GM18519 (cell line): ENCODE measurements around the gene SERPING1.
A peak's percentile ranks its signal among the peaks of the same experiment; 100 is the strongest.
"Not testable (repeated sequence)": the region's sequence is repeated elsewhere in the genome, so short reads cannot be mapped to it uniquely, and the experiment has no call there.

ENCODE experiments used
- ATAC-seq: cut with Tn5 transposase; IDR thresholded peaks from one replicate; pipeline ENCODE4 v1.9.1; 2021; ENCODE audit warnings: mild to moderate bottlenecking, moderate library complexity; ENCODE audit not compliant: unreplicated experiment, low FRiP score

The SERPING1 gene

DNA sequence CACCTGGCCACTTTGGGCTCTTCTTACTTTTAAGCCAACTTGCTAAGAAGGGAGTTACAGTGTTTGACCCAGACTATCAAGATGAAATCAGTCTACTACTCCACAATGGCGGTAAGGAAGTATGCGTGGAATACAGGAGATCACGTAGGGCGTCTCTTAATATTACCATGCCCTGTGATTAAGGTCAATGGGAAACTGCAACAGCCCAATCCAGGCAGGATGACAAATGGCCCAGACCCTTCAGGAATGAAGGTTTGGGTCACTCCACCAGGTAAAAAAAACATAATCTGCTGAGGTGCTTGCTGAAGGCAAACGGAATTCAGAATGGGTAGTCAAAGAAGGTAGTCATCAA is 53.2 kb downstream of the SERPING1 start:
- no peak for ATAC-seq

DNA sequence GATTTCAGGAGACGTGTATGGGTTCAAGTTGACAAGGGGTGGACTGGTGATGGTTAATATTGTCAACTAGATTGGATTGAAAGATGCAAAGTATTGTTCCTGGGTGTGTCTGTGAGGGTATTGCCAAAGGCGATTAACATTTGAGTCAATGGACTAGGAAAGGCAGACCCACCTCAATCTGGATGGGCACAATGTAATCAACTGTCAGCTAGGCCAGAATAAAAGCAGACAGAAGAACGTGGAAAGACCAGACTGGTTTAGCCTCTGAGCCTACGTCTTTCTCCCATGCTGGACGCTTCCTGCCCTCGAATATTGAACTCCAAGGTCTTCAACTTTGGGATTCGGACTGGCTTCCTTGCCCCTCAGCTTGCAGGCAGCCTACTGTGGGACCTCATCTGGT is 53.9 kb downstream of the SERPING1 start:
- no peak for ATAC-seq

DNA sequence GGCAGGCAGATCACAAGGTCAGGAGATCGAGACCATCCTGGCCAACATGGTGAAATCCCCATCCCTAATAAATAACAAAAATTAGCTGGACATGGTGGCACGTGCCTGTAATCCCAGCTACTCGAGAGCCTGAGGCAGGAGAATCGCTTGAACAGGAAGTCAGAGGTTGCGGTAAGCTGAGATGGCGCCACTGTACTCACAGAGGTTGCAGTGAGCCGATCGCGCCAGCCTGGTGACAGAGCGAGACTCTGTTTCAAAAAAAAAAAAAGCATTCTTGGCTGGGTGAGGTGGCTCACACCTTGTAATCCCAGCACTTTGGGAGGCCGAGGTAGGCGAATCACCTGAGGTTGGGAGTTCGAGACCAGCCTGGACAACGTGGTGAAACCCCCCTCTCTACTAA is 54.7 kb downstream of the SERPING1 start:
- not testable (repeated sequence) for ATAC-seq

DNA sequence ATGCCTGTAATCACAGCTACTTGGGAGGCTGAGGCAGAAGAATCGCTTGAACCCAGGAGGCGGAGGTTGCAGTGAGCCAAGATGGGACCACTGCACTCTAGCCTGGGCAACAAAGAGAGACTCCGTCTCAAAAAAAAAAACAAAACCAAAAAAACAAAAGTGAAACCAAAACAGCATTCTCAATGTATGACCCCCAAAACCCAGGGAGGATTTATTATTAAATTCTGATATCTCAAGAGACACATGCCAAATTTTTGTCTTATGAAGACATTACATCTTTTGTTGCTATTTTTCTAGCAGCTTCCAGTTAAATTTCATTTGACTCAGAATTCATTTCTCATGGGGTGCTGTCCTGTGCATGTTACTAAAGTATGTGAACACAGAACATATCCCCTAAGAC is 55.2 kb downstream of the SERPING1 start:
- ATAC-seq, result no peak

DNA sequence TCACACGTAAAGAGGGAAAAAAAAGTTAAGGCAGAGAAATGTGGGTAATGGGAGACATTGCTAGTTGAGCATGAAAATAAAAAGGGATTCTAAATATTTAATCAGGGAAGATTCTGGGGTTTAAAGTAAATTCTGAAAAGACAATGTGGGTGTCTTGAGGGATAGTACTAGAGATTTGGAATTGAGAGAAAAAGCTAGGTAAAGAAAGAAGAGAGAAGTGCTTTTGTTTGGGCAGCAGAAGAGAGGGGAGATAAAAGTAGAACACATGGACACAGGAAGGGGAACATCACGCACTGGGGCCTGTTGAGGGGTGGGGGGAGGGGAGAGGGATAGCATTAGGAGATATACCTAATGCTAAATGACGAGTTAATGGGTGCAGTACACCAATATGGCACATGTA is 55.7 kb downstream of the SERPING1 start:
- ATAC-seq, result no peak

DNA sequence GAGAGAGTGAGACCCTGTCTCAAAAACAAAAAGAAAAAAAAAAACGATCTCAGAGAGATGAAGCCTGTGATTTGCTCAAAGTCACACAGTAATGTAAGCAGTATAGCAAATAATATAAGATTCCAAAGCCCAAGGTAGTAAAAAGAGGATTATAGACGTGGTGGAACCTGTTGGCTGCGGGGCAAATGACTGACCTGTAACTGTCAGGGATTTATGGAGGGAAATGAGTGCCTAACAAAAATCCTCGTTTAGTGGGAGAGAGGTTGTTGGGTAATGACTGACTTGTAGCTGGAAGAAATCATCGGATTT is 59.4 kb downstream of the SERPING1 start:
- no peak for ATAC-seq

DNA sequence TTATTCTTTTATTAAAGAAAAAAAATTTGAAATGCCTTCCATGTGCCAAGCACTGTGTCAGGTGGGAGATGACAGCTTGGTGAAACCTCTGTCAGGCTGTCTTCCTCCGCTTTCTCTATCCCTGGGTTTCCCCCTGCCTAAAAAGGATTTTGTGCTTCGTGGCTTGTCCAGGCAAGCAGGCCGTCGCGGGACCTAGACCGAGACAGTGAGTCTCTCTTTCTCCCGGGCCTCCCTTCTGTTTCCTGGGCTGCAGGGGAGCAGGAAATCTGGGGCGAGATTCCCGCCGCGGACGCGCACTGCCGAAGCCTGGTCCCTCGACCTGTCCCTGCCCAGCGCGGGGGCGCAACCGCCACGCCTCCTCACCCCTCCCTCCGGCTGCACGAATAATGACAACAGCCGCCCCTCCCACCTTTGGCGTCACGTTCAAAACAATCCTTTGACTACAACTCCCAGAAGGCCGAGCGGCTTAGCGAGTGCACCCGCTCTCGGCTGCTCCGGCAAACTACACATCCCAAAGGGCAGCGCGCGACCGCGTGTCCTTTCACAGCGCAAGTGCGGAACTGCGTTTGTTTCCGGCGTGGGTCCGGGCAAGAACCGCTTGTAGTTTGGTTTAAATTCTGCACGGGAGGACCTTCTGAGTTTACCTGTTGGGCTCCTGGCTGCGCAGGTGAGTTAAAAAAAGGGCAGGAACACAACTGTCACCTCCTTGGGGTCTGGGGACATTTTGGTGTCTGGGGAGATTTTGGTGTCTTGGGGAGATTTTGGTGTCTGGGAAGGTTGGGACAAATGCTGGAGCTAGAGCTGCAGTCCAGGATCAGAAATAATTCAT is 59.9 kb downstream of the SERPING1 start, which contains the start of gene CLP1:
TSS of gene CLP1 (plus strand) at position 569 of the 829 bp plus-strand sequence. CDS start 1,715 bp downstream, outside the sequence.
- ATAC-seq, result peak; percentile 99

DNA sequence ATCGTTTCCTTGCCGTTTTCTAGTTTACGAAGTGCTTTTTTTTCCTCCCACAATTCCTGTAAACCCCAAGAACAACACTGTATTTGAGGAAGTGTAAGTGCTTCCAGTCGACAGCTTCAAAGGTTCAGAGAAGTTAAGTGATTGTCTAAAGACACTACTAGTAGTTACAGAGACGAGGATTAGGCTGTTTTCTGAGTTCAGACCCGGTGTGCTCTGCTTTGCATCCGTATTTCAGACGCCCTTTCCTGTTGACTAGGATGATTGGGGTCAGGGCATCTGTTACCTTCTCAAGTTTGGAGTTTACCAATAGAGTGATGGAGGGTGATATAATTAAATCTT is 60.5 kb downstream of the SERPING1 start:
- no peak for ATAC-seq

DNA sequence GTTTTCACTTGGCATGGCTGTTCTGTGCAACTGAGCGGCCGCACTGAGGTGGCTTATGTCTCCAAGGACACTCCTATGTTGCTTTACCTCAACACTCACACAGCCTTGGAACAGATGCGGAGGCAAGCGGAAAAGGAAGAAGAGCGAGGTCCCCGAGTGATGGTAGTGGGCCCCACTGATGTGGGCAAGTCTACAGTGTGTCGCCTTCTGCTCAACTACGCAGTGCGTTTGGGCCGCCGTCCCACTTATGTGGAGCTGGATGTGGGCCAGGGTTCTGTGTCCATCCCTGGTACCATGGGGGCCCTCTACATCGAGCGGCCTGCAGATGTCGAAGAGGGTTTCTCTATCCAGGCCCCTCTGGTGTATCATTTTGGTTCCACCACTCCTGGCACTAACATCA is 62.2 kb downstream of the SERPING1 start:
- ATAC-seq, result no peak

DNA sequence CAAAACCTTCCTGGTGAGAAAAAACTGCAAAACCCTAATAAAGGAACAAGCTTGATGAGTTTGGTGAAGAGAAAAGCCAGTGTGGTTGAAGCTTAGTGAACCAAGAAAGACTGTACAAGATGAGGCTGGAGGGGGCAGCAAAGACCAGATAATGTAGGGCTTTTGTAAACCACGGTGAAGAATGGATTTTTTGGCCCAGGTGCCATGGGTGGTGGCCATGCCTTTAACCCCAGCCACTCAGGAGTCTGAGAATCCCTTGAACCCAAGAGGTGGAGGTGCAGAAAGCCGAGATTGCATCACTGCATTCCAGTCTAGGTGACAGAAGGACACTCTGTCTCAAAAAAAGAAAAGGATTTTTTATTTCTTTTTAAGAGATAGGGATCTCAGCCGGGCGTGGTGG is 65.4 kb downstream of the SERPING1 start:
- no peak for ATAC-seq

DNA sequence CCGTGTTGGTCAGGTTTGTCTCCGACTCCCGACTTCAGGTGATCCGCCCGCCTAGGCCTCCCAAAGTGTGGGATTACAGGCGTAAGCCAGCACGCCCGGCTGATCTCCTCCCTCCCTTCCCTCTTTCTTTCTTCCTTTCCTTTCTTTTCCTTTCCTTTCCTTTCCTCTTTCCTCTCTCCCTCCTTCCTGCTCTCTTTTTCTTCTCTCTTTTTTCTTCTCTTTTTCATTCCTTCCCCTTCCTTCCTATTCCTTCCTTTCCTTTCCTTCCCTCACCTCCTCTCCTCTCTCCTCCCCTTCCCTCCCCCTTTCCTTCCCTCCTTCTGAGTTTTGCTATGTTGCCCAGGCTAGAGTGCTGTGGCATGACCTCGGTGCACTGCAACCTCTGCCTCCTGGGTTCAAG is 66.5 kb downstream of the SERPING1 start:
- no peak for ATAC-seq
